Measurements from ENCODE around the gene GP1BB.

Gene GP1BB

GRCh38 chr22:19745155-19746101 lies 22.1 kb downstream of the GP1BB start:
- Histone ChIP-seq H3K4me3 (ENCODE audit: low read depth, low read length) (no peak overlapping the region), H3K4me1 (ENCODE audit: control insufficient read depth, insufficient read depth, low read length, unreplicated experiment) (no peaks in the 10 kb centered on the region), H3K27me3 (ENCODE audit: insufficient read depth, low read length) (no peaks in the 10 kb centered on the region), H3K79me2 (ENCODE audit: control insufficient read depth, insufficient read depth, low read length, unreplicated experiment) (no peaks in the 10 kb centered on the region), H3K36me3 (ENCODE audit: insufficient read depth, low read length) (no peaks in the 10 kb centered on the region), H3K27ac (ENCODE audit: low read depth, low read length) (no peak overlapping the region), H2AFZ (ENCODE audit: low read length, unreplicated experiment) (no peak overlapping the region)

- Histone ChIP-seq H3K36me3 (ENCODE audit: insufficient read depth, low read length) (no peaks in the 10 kb centered on the region), H3K4me1 (ENCODE audit: control insufficient read depth, insufficient read depth, low read length, unreplicated experiment) (no peaks in the 10 kb centered on the region), H2AFZ (ENCODE audit: low read length, unreplicated experiment) (no peak overlapping the region), H3K27ac (ENCODE audit: low read depth, low read length) (no peak overlapping the region), H3K79me2 (ENCODE audit: control insufficient read depth, insufficient read depth, low read length, unreplicated experiment) (no peaks in the 10 kb centered on the region), H3K4me3 (ENCODE audit: low read depth, low read length) (no peak overlapping the region), H3K27me3 (ENCODE audit: insufficient read depth, low read length) (no peaks in the 10 kb centered on the region)
Measured at GRCh38 chr22:19746726-19747125, 23.4 kb downstream of the GP1BB start.

GRCh38 chr22:19747551-19747950 lies 24.2 kb downstream of the GP1BB start:
- Histone ChIP-seq H2AFZ (ENCODE audit: low read length, unreplicated experiment) (no peak overlapping the region), H3K27ac (ENCODE audit: low read depth, low read length) (no peak overlapping the region), H3K27me3 (ENCODE audit: insufficient read depth, low read length) (no peaks in the 10 kb centered on the region)

GRCh38 chr22:19748139-19748538 lies 24.8 kb downstream of the GP1BB start:
- Histone ChIP-seq H3K27ac (ENCODE audit: low read depth, low read length) (no peak overlapping the region), H3K4me3 (ENCODE audit: low read depth, low read length) (no peak overlapping the region), H3K36me3 (ENCODE audit: insufficient read depth, low read length) (no peaks in the 10 kb centered on the region), H3K27me3 (ENCODE audit: insufficient read depth, low read length) (no peaks in the 10 kb centered on the region), H2AFZ (ENCODE audit: low read length, unreplicated experiment) (no peak overlapping the region), H3K79me2 (ENCODE audit: control insufficient read depth, insufficient read depth, low read length, unreplicated experiment) (no peaks in the 10 kb centered on the region), H3K4me1 (ENCODE audit: control insufficient read depth, insufficient read depth, low read length, unreplicated experiment) (no peaks in the 10 kb centered on the region)

More at GRCh38 chr22:19747551-19747950, 24.2 kb downstream of the GP1BB start:
- Histone ChIP-seq H3K4me3 (ENCODE audit: low read depth, low read length) (no peak overlapping the region), H3K79me2 (ENCODE audit: control insufficient read depth, insufficient read depth, low read length, unreplicated experiment) (no peaks in the 10 kb centered on the region), H3K36me3 (ENCODE audit: insufficient read depth, low read length) (no peaks in the 10 kb centered on the region), H3K4me1 (ENCODE audit: control insufficient read depth, insufficient read depth, low read length, unreplicated experiment) (no peaks in the 10 kb centered on the region)

DNA sequence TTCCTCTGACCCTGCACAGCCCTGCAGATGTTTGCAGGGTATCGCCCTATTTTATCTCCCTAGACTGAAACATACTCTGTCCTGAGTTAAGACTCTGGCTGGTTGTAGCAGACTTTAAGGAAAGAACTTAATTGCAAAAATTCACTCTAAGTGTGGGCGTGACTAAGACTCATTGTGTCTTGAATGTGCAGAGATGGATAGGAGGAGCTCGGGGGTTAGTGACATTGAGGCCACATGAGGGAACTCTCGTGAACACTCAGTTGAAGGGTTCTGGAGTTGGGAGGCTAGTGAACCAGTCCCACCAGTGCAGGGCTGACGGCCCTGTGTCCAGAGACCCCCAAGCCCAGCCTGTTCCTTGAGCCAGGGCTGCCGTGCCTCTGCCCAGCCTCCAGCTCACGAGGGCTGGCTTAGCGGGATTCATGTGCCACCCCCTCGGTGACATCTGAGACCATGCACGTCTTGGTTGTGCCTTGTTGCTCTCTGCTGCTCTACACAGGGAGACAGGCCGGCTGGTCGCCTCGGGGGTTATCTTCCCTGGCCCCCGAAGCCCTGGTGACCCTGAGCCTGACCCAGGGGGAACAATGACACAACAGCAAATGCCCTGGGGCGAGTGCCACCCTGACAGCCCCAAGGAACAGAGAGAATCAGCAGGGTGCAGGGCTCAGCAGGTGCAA lies 25.8 kb downstream of the GP1BB start:
- H3K4me3 ChIP-seq (ENCODE audit: low read depth, low read length), result no peak overlapping the region
- no peaks in the 10 kb centered on the region for H3K4me1 ChIP-seq (ENCODE audit: control insufficient read depth, insufficient read depth, low read length, unreplicated experiment)
- no peaks in the 10 kb centered on the region for H3K36me3 ChIP-seq (ENCODE audit: insufficient read depth, low read length)
- peaks cover 2% of the 10 kb centered on the region; the same call in 1 of the 2 replicates for H3K27me3 ChIP-seq (ENCODE audit: insufficient read depth, low read length)
- H3K79me2 ChIP-seq (ENCODE audit: control insufficient read depth, insufficient read depth, low read length, unreplicated experiment), result no peaks in the 10 kb centered on the region
- no peak overlapping the region for H2AFZ ChIP-seq (ENCODE audit: low read length, unreplicated experiment)
- no peak overlapping the region for H3K27ac ChIP-seq (ENCODE audit: low read depth, low read length)

DNA sequence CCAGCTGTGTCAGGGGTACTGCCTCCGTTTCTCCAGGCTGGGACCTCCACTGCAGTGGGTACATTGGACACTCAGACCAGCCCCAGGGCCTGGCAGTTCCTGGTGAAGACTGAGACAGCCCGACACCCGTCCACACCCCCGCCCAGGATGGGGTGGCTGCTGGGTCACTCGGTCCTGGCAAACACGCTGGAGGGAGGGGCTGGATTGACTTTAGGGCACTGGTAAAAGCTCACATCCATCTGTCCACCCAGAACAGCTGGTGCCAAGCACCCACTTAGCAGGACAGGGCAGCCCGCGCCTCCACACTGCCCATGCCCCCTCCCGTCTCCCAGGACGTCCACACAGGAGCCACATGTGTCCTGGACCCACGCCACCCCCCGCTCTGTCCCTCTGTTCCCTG lies 26.5 kb downstream of the GP1BB start:
- H3K36me3 ChIP-seq (ENCODE audit: insufficient read depth, low read length), result no peaks in the 10 kb centered on the region
- H2AFZ ChIP-seq (ENCODE audit: low read length, unreplicated experiment), result no peak overlapping the region
- peaks cover 9% of the 10 kb centered on the region for H3K27me3 ChIP-seq (ENCODE audit: insufficient read depth, low read length)

DNA sequence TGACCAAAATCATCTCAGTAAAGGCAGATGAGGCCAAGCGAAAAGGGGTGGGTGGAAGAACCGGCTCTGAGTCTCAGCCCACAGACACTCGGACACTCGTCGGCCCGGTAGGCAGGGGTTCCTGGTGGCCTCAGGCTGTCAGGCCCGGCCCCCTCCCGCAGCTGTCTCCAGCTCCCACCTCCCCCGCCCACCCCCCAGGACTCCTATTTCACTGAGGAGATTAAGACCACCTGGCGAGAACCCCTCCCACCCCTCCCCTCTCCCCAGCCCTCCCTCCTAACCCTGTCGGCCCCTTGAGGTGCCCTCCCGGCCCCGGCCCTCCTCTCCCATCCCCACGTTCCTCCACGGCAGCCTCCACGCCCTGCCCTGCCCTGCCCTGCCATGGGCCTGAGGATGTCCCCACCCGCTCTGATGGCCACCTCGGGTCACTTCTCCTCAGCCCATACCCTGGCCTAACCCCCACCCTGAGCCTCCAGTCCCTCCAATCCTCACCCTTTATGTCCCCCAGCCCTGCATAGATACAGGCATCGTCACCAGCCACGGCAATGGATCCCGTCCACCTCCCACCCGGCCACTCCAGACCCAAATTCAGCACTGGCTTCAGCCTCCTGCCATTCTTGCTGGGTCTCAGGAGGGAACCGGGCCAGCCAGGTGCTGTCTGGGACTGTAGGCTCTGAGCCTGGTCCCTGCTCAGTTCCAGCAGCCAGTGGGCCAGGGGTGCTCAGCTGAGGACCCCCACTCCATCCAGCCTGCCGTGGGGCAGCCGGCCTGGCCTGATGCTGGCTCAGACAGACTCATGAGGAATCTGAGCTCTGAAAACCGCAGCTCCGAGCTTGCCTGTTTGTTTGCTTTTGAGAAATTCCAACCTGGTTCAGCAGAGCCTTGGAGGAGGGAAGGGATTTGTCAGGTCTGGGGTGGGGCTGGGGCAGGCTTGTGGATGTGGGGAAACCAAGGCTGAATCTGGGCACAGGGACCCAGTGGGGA lies 27.5 kb downstream of the GP1BB start:
- no peaks in the 10 kb centered on the region for H3K4me1 ChIP-seq (ENCODE audit: control insufficient read depth, insufficient read depth, low read length, unreplicated experiment)
- peaks cover 18% of the 10 kb centered on the region for H3K27me3 ChIP-seq (ENCODE audit: insufficient read depth, low read length)
- no peaks in the 10 kb centered on the region for H3K79me2 ChIP-seq (ENCODE audit: control insufficient read depth, insufficient read depth, low read length, unreplicated experiment)
- no peak overlapping the region for H2AFZ ChIP-seq (ENCODE audit: low read length, unreplicated experiment)
- H3K27ac ChIP-seq (ENCODE audit: low read depth, low read length), result no peak overlapping the region
- H3K4me3 ChIP-seq (ENCODE audit: low read depth, low read length), result no peak overlapping the region
- H3K36me3 ChIP-seq (ENCODE audit: insufficient read depth, low read length), result no peaks in the 10 kb centered on the region

More for the DNA sequence above, 26.5 kb downstream of the GP1BB start:
- no peaks in the 10 kb centered on the region for H3K79me2 ChIP-seq (ENCODE audit: control insufficient read depth, insufficient read depth, low read length, unreplicated experiment)
- no peak overlapping the region for H3K27ac ChIP-seq (ENCODE audit: low read depth, low read length)
- no peaks in the 10 kb centered on the region for H3K4me1 ChIP-seq (ENCODE audit: control insufficient read depth, insufficient read depth, low read length, unreplicated experiment)
- no peak overlapping the region for H3K4me3 ChIP-seq (ENCODE audit: low read depth, low read length)

GRCh38 chr22:19751497-19752245 lies 28.3 kb downstream of the GP1BB start:
- Histone ChIP-seq H3K79me2 (ENCODE audit: control insufficient read depth, insufficient read depth, low read length, unreplicated experiment) (no peaks in the 10 kb centered on the region), H3K36me3 (ENCODE audit: insufficient read depth, low read length) (no peaks in the 10 kb centered on the region), H2AFZ (ENCODE audit: low read length, unreplicated experiment) (no peak overlapping the region), H3K4me1 (ENCODE audit: control insufficient read depth, insufficient read depth, low read length, unreplicated experiment) (no peaks in the 10 kb centered on the region), H3K27me3 (ENCODE audit: insufficient read depth, low read length) (peaks cover 27% of the 10 kb centered on the region), H3K4me3 (ENCODE audit: low read depth, low read length) (no peak overlapping the region), H3K27ac (ENCODE audit: low read depth, low read length) (no peak overlapping the region)

DNA sequence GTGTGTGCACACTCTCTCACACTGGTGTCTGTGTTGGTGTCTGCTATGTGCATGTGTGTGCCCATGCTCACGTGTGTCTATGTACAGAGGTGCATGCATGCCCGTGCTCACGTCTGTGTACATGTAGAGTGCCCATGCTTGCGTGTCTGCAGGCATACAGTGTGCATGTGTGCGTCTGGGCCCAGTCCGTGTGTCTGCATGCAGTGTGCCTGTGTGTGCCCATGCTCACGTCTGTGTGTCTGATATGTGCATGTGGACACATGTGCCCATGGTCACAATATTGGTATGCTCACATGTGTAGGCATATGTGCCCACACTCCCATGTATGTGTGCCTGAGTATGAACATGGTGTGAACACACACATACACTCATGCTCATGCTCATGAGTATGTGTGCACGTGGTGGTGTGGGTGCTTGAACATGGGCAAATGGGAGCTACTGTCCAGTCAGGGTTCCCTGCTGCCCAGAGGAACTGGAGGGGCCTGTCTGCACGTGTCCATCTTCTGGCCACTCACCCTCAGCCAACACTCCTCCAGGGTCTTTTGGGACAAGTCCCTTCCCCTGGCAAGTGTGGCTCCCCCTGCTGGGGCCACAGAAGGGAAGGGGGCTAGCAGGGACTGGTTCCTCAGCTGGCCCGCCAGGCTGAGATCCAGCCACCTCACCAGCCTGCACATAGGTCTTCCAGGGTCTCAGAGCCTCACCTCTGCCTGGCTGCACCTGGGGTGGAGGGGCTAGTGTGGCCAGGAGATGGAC lies 29.9 kb downstream of the GP1BB start:
- Histone ChIP-seq H3K36me3 (ENCODE audit: insufficient read depth, low read length) (no peaks in the 10 kb centered on the region), H3K27me3 (ENCODE audit: insufficient read depth, low read length) (peaks cover 31% of the 10 kb centered on the region), H3K79me2 (ENCODE audit: control insufficient read depth, insufficient read depth, low read length, unreplicated experiment) (no peaks in the 10 kb centered on the region), H3K4me3 (ENCODE audit: low read depth, low read length) (no peak overlapping the region), H3K27ac (ENCODE audit: low read depth, low read length) (no peak overlapping the region), H3K4me1 (ENCODE audit: control insufficient read depth, insufficient read depth, low read length, unreplicated experiment) (no peaks in the 10 kb centered on the region), H2AFZ (ENCODE audit: low read length, unreplicated experiment) (no peak overlapping the region)
